Glutamatergic neuron (in vitro differentiated cells): ENCODE data around the gene KRTAP20-4. TPM values are rescaled to one million over a fixed set of nuclear protein-coding genes. Genes with fewer than 3 reads are reported as not detected.

ENCODE experiments used
- DNase-seq: peaks from one replicate; pipeline ENCODE4 v3.0.0; 2022
- H3K27ac Mint-ChIP-seq: one replicate; pipeline ENCODE4 v1.8.0; 2020; ENCODE audit warnings: mild to moderate bottlenecking, mixed read lengths, inconsistent platforms; ENCODE audit not compliant: unreplicated experiment
- H3K27me3 Mint-ChIP-seq: one replicate; pipeline ENCODE4 v1.8.0; 2020; ENCODE audit warnings: mild to moderate bottlenecking, moderate library complexity, mixed read lengths, inconsistent platforms; ENCODE audit not compliant: unreplicated experiment
- H3K36me3 Mint-ChIP-seq: one replicate; pipeline ENCODE4 v1.8.0; 2020; ENCODE audit warnings: mild to moderate bottlenecking, mixed read lengths, inconsistent platforms; ENCODE audit not compliant: unreplicated experiment
- H3K4me1 Mint-ChIP-seq: one replicate; pipeline ENCODE4 v1.8.0; 2020; ENCODE audit warnings: mild to moderate bottlenecking, low read depth, mixed read lengths, inconsistent platforms; ENCODE audit not compliant: unreplicated experiment
- H3K4me3 Mint-ChIP-seq: one replicate; pipeline ENCODE4 v1.8.0; 2020; ENCODE audit warnings: mild to moderate bottlenecking, mixed read lengths, inconsistent platforms; ENCODE audit not compliant: unreplicated experiment
- H3K9me3 Mint-ChIP-seq: one replicate; pipeline ENCODE4 v1.8.0; 2020; ENCODE audit warnings: mild to moderate bottlenecking, moderate library complexity, mixed read lengths, inconsistent platforms; ENCODE audit not compliant: unreplicated experiment
- total RNA-seq: library from RNA; stranded (reverse); fragmentation: NEBNext Ultra II Directional; extraction: Animal tissue kit (Norgen Biotek cat#: 25700); gene quantifications from one replicate; pipeline ENCODE4 v1.2.1, GENCODE V29; 2021; ENCODE audit not compliant: unreplicated experiment
- TF ChIP-seq, protein P1 (sequence below): fragments of 200-600 bp; sonication (generic); IDR thresholded peaks from one replicate; pipeline ENCODE4 v1.5.0; 2021; ENCODE audit not compliant: partially characterized antibody, unreplicated experiment

KRTAP20-4 gene
- total RNA-seq, 1 donor from 2014 or later = not detected

DNA sequence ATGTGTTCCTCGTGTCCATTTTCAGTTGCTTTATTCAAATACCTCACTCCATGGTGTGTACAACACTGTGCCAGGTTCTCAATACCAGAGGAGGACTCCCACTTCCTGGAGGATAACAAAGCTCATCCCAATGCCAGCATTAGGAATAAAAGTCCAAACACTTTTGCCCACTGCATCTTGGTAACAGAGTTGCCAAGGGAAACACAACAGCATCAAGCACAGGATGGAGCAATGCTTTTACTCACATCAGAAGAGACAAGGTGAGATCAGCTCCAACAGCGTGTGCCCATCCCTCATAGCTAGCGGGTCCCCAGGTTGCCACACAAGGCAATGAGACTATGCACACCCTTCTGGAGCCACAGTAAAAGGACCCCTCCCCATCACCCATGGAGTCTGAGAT, 2.9 kb downstream of the KRTAP20-4 start:
- Mint-ChIP-seq H3K4me3 (no peak overlapping the region), H3K27ac (no peak overlapping the region), H3K36me3 (peaks cover 15% of the 10 kb centered on the region), H3K4me1 (no peaks in the 10 kb centered on the region), H3K9me3 (peaks cover 2% of the 10 kb centered on the region), H3K27me3 (peaks cover 2% of the 10 kb centered on the region)
- DNase-seq = no peak
- TF ChIP-seq, protein P1, sequence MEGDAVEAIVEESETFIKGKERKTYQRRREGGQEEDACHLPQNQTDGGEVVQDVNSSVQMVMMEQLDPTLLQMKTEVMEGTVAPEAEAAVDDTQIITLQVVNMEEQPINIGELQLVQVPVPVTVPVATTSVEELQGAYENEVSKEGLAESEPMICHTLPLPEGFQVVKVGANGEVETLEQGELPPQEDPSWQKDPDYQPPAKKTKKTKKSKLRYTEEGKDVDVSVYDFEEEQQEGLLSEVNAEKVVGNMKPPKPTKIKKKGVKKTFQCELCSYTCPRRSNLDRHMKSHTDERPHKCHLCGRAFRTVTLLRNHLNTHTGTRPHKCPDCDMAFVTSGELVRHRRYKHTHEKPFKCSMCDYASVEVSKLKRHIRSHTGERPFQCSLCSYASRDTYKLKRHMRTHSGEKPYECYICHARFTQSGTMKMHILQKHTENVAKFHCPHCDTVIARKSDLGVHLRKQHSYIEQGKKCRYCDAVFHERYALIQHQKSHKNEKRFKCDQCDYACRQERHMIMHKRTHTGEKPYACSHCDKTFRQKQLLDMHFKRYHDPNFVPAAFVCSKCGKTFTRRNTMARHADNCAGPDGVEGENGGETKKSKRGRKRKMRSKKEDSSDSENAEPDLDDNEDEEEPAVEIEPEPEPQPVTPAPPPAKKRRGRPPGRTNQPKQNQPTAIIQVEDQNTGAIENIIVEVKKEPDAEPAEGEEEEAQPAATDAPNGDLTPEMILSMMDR = no peak

DNA sequence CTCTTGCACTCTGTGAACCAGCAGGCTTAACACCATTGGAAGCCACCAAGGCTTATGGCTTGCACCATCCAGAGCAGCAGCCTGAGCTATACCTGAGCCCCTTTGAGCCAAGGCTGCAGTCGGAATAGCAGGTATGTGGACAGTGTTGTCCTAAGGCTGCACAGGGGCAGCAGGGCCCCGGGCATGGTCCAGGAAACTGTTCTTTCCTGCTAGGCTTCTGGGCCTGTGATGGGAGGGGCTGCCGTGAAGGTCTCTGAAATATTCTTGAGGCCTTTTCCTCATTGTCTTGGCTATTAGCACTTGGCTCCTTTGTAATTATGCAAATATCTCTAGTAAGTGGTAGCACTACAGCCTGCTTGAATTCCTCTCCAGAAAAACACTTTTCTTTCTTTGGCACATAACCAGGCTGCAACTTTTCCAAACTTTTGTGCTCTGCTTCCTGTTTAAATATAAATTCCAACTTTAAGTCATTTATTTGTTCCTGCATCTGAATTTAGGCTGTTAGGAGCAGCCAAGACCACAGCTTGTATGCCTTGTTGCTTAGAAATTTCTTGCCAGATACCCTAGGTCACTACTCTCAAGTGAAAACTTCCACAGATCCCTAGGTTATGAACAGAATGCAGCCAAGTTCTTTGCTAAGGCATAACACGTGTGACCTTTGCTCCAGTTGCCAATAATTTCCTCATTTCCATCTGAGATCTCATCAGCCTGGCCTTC, 5.2 kb downstream of the KRTAP20-4 start:
- Mint-ChIP-seq H3K4me3 (no peak overlapping the region), H3K27me3 (peaks cover 2% of the 10 kb centered on the region), H3K4me1 (no peaks in the 10 kb centered on the region), H3K9me3 (peaks cover 2% of the 10 kb centered on the region), H3K36me3 (peaks cover 15% of the 10 kb centered on the region), H3K27ac (no peak overlapping the region)
- TF ChIP-seq, protein P1 = no peak
- no peak for DNase-seq

GRCh38 chr21:30628109-30628508, 7.7 kb downstream of the KRTAP20-4 start:
- Mint-ChIP-seq H3K4me1 (no peaks in the 10 kb centered on the region), H3K27me3 (peaks cover 2% of the 10 kb centered on the region), H3K27ac (no peak overlapping the region), H3K36me3 (peaks cover 15% of the 10 kb centered on the region), H3K4me3 (no peak overlapping the region), H3K9me3 (peaks cover 2% of the 10 kb centered on the region)
- DNase-seq = no peak
- TF ChIP-seq, protein P1 = no peak

GRCh38 chr21:30629200-30629599, 8.8 kb downstream of the KRTAP20-4 start:
- DNase-seq = no peak
- peaks cover 2% of the 10 kb centered on the region for H3K9me3 Mint-ChIP-seq
- peaks cover 2% of the 10 kb centered on the region for H3K27me3 Mint-ChIP-seq
- no peak overlapping the region for H3K4me3 Mint-ChIP-seq
- no peaks in the 10 kb centered on the region for H3K4me1 Mint-ChIP-seq
- H3K27ac Mint-ChIP-seq = no peak overlapping the region
- H3K36me3 Mint-ChIP-seq = peaks cover 14% of the 10 kb centered on the region
- TF ChIP-seq, protein P1 = no peak

DNA sequence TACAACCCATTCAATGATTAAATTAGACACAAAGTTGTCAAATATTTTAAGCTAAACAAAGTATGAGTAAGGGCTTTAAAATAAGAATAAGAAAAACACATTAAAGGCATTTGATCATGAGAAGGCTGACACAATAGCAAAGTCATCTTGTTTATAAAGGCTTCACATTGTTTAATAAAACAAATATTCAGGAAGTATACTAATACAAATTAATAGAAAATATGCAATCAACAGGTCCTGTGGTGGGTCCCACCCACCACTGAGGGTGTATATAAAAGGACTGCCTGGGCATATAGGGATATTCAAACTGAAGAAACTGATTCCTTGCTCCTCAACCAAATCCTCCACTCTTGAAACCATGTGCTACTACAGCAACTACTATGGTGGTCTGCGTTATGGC, 14.5 kb downstream of the KRTAP20-4 start, which contains the start of gene KRTAP20-2:
Gene KRTAP20-2, plus strand, starts transcription at position 301 of the 400 bp plus-strand sequence. Its CDS starts 58 bp downstream, at position 359.
- no peaks in the 10 kb centered on the region for H3K36me3 Mint-ChIP-seq
- H3K27ac Mint-ChIP-seq = no peak within 1 kb of the TSS
- no peak for DNase-seq
- TF ChIP-seq, protein P1 = no peak
- no peaks in the 10 kb centered on the region for H3K9me3 Mint-ChIP-seq
- no peaks in the 10 kb centered on the region for H3K4me1 Mint-ChIP-seq
- no peaks in the 10 kb centered on the region for H3K27me3 Mint-ChIP-seq
- H3K4me3 Mint-ChIP-seq = no peak within 1 kb of the TSS
